ENCODE results near the gene ESYT2. TPM values are rescaled to one million over a fixed set of nuclear protein-coding genes. Genes with fewer than 3 reads are reported as not detected.

Gene ESYT2
- total RNA-seq, 1 experiment from 2014 or later: 78.6 TPM

- ChIA-PET CTCF (interaction anchor here (1.0 kb wide), 1 partner anchor 156 kb away, joined by 3 read pairs; no protein-coding TSS in a partner anchor), POLR2A (no interaction called here)
- Mint-ChIP-seq H3K4me1 (ENCODE audit: insufficient read depth, unreplicated experiment) (peaks cover 26% of the 10 kb centered on the region), H3K27me3 (ENCODE audit: insufficient read depth, unreplicated experiment) (no peaks in the 10 kb centered on the region), H3K27ac (ENCODE audit: low read depth, unreplicated experiment) (no peak overlapping the region), H3K9me3 (ENCODE audit: unreplicated experiment) (no peaks in the 10 kb centered on the region), H3K36me3 (ENCODE audit: insufficient read depth, unreplicated experiment) (no peaks in the 10 kb centered on the region), H3K4me3 (ENCODE audit: unreplicated experiment) (no peak overlapping the region)
- no peak for DNase-seq (ENCODE audit: unreplicated experiment)
- TF ChIP-seq, protein P1, sequence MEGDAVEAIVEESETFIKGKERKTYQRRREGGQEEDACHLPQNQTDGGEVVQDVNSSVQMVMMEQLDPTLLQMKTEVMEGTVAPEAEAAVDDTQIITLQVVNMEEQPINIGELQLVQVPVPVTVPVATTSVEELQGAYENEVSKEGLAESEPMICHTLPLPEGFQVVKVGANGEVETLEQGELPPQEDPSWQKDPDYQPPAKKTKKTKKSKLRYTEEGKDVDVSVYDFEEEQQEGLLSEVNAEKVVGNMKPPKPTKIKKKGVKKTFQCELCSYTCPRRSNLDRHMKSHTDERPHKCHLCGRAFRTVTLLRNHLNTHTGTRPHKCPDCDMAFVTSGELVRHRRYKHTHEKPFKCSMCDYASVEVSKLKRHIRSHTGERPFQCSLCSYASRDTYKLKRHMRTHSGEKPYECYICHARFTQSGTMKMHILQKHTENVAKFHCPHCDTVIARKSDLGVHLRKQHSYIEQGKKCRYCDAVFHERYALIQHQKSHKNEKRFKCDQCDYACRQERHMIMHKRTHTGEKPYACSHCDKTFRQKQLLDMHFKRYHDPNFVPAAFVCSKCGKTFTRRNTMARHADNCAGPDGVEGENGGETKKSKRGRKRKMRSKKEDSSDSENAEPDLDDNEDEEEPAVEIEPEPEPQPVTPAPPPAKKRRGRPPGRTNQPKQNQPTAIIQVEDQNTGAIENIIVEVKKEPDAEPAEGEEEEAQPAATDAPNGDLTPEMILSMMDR (IDR thresholded peaks at IDR 0.05; ENCODE audit: unreplicated experiment): no peak
- no TSS peak for BruUV-seq (replicated peaks)
- intact Hi-C loops (cut with micrococcal nuclease): loop anchor here (5.0 kb wide), 1 partner anchor 120 kb away; the partner anchor contains the start of gene ESYT2
Measured at GRCh38 chr7:158707610-158708009, 121.7 kb downstream of the ESYT2 start.

DNA sequence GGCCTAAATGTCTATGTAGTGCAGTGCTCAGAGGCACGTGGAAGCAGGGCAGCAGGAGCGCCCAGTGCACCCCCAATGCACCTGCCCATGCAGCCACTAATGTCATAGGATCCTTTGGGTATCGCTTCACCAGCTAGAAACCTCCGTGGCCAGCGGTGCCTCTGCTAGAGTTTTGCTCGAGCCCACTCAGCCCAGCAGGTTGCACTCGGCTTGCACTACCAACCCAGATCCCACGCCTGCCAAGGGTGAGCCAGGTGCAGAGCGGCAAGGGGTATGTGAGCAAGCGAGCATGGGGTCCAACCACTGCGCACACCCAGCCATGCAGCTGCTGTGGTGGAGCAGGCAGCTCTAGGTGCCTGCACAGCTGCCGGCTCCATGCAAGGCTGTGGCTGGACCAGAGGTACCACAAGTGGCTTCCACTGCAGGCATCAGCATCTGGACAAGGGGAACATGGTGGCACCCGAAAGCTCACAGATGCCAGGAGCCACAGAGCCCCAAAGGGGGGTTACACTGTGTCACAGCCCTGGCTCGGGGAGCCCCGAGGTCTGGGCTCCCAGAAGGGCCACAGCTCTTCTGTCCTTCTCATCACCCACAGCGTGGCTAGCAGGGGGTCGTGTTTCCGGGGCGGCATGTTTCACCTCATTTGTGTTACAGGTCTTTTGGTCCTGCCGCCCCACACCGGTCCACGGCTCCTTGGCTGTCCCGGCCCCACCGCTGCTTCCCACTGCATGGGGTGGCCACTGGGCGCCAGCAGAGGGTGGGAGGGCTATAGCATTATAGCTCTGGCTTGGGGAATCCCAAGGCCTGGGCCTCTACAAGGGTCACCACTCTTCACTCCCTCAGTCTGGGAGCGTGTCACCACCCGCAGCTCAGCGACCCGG lies 122.4 kb downstream of the ESYT2 start:
- DNase-seq (ENCODE audit: unreplicated experiment): no peak
- no peaks in the 10 kb centered on the region for H3K36me3 Mint-ChIP-seq (ENCODE audit: insufficient read depth, unreplicated experiment)
- BruUV-seq (replicated peaks): no TSS peak
- intact Hi-C loops (cut with micrococcal nuclease): loop anchor here (5.0 kb wide), 1 partner anchor 120 kb away; the partner anchor contains the start of gene ESYT2
- H3K4me1 Mint-ChIP-seq (ENCODE audit: insufficient read depth, unreplicated experiment): peaks cover 26% of the 10 kb centered on the region
- H3K27me3 Mint-ChIP-seq (ENCODE audit: insufficient read depth, unreplicated experiment): no peaks in the 10 kb centered on the region
- no peak overlapping the region for H3K27ac Mint-ChIP-seq (ENCODE audit: low read depth, unreplicated experiment)
- ChIA-PET CTCF (interaction anchor here (1.0 kb wide), 1 partner anchor 157 kb away, joined by 3 read pairs; no protein-coding TSS in a partner anchor), POLR2A (no interaction called here)
- H3K9me3 Mint-ChIP-seq (ENCODE audit: unreplicated experiment): no peaks in the 10 kb centered on the region
- no peak overlapping the region for H3K4me3 Mint-ChIP-seq (ENCODE audit: unreplicated experiment)
- TF ChIP-seq, protein P1 (IDR thresholded peaks at IDR 0.05; ENCODE audit: unreplicated experiment): no peak

- no peaks in the 10 kb centered on the region for H3K27me3 Mint-ChIP-seq (ENCODE audit: insufficient read depth, unreplicated experiment)
- no peak overlapping the region for H3K27ac Mint-ChIP-seq (ENCODE audit: low read depth, unreplicated experiment)
- peaks cover 26% of the 10 kb centered on the region for H3K4me1 Mint-ChIP-seq (ENCODE audit: insufficient read depth, unreplicated experiment)
- BruUV-seq (replicated peaks): no TSS peak
- POLR2A ChIA-PET: interaction anchor here (0.7 to 2.2 kb wide), 4 partner anchors 9 to 273 kb away, joined by 3 to 17 read pairs (median 5); no protein-coding TSS in a partner anchor
- intact Hi-C loops (cut with micrococcal nuclease): loop anchor here (5.0 kb wide), 1 partner anchor 121 kb away; the partner anchor contains the start of gene ESYT2
- peak overlapping the region; percentile 88 for H3K4me3 Mint-ChIP-seq (ENCODE audit: unreplicated experiment)
- H3K36me3 Mint-ChIP-seq (ENCODE audit: insufficient read depth, unreplicated experiment): no peaks in the 10 kb centered on the region
- no peak for DNase-seq (ENCODE audit: unreplicated experiment)
- no peaks in the 10 kb centered on the region for H3K9me3 Mint-ChIP-seq (ENCODE audit: unreplicated experiment)
- CTCF ChIA-PET: interaction anchor here (0.9 kb wide), 2 partner anchors 10 to 13 kb away, joined by 3 to 4 read pairs; no protein-coding TSS in a partner anchor
- TF ChIP-seq, protein P1 (IDR thresholded peaks at IDR 0.05; ENCODE audit: unreplicated experiment): no peak
Measured at GRCh38 chr7:158706273-158706704, 123.0 kb downstream of the ESYT2 start.

DNA sequence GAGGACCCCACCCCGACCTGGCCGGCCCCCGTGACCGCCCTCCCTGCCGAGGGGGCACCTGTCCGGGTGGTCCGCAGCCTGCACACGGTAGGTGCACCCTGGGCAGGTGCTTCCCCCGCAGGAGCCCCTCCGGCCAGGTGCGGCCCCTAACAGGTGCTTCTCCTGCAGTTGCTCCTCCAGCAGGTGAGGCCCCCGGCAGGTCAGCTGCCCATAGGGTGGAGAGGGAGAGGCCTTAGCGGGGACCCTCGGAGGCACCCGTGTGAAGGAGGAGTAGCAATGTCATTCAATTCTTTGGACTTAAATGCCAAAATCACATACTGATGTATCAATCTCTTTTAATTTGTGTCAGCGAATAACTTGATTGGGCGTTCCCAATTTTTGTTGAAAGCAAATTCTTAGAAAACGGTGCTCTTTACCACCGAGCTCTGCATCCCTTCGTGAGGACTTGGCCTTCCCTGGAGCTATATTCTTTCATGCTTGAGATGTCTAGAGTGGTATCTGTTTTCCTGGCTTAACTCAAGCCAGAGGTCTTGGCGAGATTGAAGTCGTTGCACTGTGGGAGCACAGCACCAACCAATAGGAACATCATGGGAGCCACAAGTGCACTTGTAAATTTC lies 124.0 kb downstream of the ESYT2 start:
- H3K27me3 Mint-ChIP-seq (ENCODE audit: insufficient read depth, unreplicated experiment): no peaks in the 10 kb centered on the region
- CTCF ChIA-PET: interaction anchor here (0.9 to 1.7 kb wide), 3 partner anchors 11 to 18 kb away, joined by 3 to 4 read pairs (median 4); no protein-coding TSS in a partner anchor
- POLR2A ChIA-PET: interaction anchor here (0.6 to 2.2 kb wide), 11 partner anchors 10 to 347 kb away, joined by 3 to 17 read pairs (median 4); no protein-coding TSS in a partner anchor
- peak overlapping the region; percentile 88 for H3K4me3 Mint-ChIP-seq (ENCODE audit: unreplicated experiment)
- no peak for DNase-seq (ENCODE audit: unreplicated experiment)
- no peaks in the 10 kb centered on the region for H3K36me3 Mint-ChIP-seq (ENCODE audit: insufficient read depth, unreplicated experiment)
- H3K4me1 Mint-ChIP-seq (ENCODE audit: insufficient read depth, unreplicated experiment): peaks cover 27% of the 10 kb centered on the region
- TF ChIP-seq, protein P1 (IDR thresholded peaks at IDR 0.05; ENCODE audit: unreplicated experiment): no peak
- no peaks in the 10 kb centered on the region for H3K9me3 Mint-ChIP-seq (ENCODE audit: unreplicated experiment)
- no peak overlapping the region for H3K27ac Mint-ChIP-seq (ENCODE audit: low read depth, unreplicated experiment)
- intact Hi-C loops (cut with micrococcal nuclease): loop anchor here (5.0 kb wide), 1 partner anchor 122 kb away; the partner anchor contains the start of gene ESYT2
- BruUV-seq (replicated peaks): TSS peak; percentile 70

All from MCF 10A (cell line).